Aorta (tissue), 5 donors: ENCODE measurements around the gene GABRG3. TPM values are rescaled to one million over a fixed set of nuclear protein-coding genes. Genes with fewer than 3 reads are reported as not detected.

Source experiments
- ATAC-seq: fragments of 200-7000 bp; cut with Tn5 transposase; one replicate; pipeline ENCODE4 v1.9.1; 2022; ENCODE audit warnings: moderate library complexity; ENCODE audit not compliant: low FRiP score
- DNase-seq, 2 donors: peaks; one replicate each; pipeline ENCODE4 v3.0.0-alpha.2; 2020
- H3K27ac ChIP-seq, 2 donors: one replicate each; pipeline ENCODE4 v1.5.1; 2013; ENCODE audit warnings: low read length in 2 of 2, mild to moderate bottlenecking in 2 of 2, moderate library complexity in 2 of 2, control low read depth in 1 of 2, inconsistent platforms in 1 of 2, low read depth in 1 of 2
- H3K27me3 ChIP-seq, 2 donors: one replicate each; pipeline ENCODE4 v1.6.1; 2013; ENCODE audit warnings: control low read depth in 1 of 2, low read length in 1 of 2, mild to moderate bottlenecking in 1 of 2, moderate library complexity in 1 of 2; ENCODE audit not compliant: insufficient read depth in 2 of 2, control insufficient read depth in 1 of 2
- H3K36me3 ChIP-seq, 2 donors: one replicate each; pipeline ENCODE4 v1.6.1; 2013; ENCODE audit warnings: control low read depth in 1 of 2, low read length in 1 of 2, mild to moderate bottlenecking in 1 of 2; ENCODE audit not compliant: insufficient read depth in 2 of 2, control insufficient read depth in 1 of 2
- H3K4me1 ChIP-seq, 2 donors: one replicate each; pipeline ENCODE4 v1.6.1; 2013; ENCODE audit warnings: low read length in 2 of 2, control low read depth in 1 of 2, mild to moderate bottlenecking in 1 of 2, moderate library complexity in 1 of 2; ENCODE audit not compliant: insufficient read depth in 2 of 2, control insufficient read depth in 1 of 2
- H3K4me3 ChIP-seq, 2 donors: one replicate each; pipeline ENCODE4 v1.5.1; 2013; ENCODE audit warnings: low read length in 2 of 2, control low read depth in 1 of 2, mild to moderate bottlenecking in 1 of 2
- H3K9me3 ChIP-seq: one replicate; pipeline ENCODE4 v1.6.1; 2013; ENCODE audit warnings: mild to moderate bottlenecking, low read length; ENCODE audit not compliant: control insufficient read depth
- WGBS, 2 donors: extraction: QIAGEN DNeasy Blood & Tissue Kit; methylation state at CpG; one replicate each; pipeline ENCODE4 v1.1.7; 2013; 5-methylcytosine and 5-hydroxymethylcytosine counted together
- intact Hi-C, 2 donors: fragments of 100-400 bp; cut with DNase I; formaldehyde crosslinking; loops; one replicate each; pipeline versions ENCODE4 v1.14.2 to v1.15.0; 2022
- polyA plus RNA-seq, 2 donors: library from polyadenylated mRNA; stranded (reverse); fragments of 200-250 nt; gene quantifications; one replicate each; pipeline ENCODE4 v1.2.3, GENCODE V29; 2013
- total RNA-seq, 2 donors: library from RNA; stranded (reverse); fragmentation: NEBNext Ultra II Directional; extraction: Animal tissue kit (Norgen Biotek cat#: 25700); gene quantifications; one replicate each; pipeline ENCODE4 v1.2.1, GENCODE V29; 2021
- donor health status: healthy with polysubstance abuse.
- donor health status: Bipolar disorder and iron deficiency.
- donor health status: DM: no; HTN: no; CAD: no.
- donor health status: DM: no; HTN: no; CAD: no.
- donor health status: DM: yes; HTN: yes; CAD: no.

Gene GABRG3
- total and polyA plus RNA-seq, 4 donors: not detected

- ATAC-seq: no peak
- Histone ChIP-seq H3K4me3 (no peak overlapping the region), H3K27ac (no peak overlapping the region), H3K36me3 (no peaks in the 10 kb centered on the region), H3K27me3 (no peaks in the 10 kb centered on the region), H3K9me3 (no peaks in the 10 kb centered on the region), H3K4me1 (no peaks in the 10 kb centered on the region)
- WGBS, 2 donors: 89 to 94% methylated on average over 4 of the region's 4 CpGs
- no peak for DNase-seq
- intact Hi-C loops: no loop called here
These were observed 163.5 kb downstream of the GABRG3 start for GRCh38 chr15:27134481-27134880.

GRCh38 chr15:27135151-27135550 lies 164.2 kb downstream of the GABRG3 start:
- Histone ChIP-seq H3K36me3 (no peaks in the 10 kb centered on the region), H3K4me3 (no peak overlapping the region), H3K4me1 (no peaks in the 10 kb centered on the region), H3K27ac (no peak overlapping the region), H3K27me3 (no peaks in the 10 kb centered on the region), H3K9me3 (no peaks in the 10 kb centered on the region)
- WGBS, 2 donors: 60 to 81% methylated on average over 1 of the region's 1 CpG
- ATAC-seq (no peak), DNase-seq (no peak)
- intact Hi-C loops: no loop called here

- Histone ChIP-seq H3K4me1 (no peaks in the 10 kb centered on the region), H3K36me3 (no peaks in the 10 kb centered on the region), H3K4me3 (no peak overlapping the region), H3K27ac (no peak overlapping the region), H3K9me3 (no peaks in the 10 kb centered on the region), H3K27me3 (no peaks in the 10 kb centered on the region)
- ATAC-seq: no peak
- 45 to 54% methylated on average over 5 of the region's 5 CpGs for WGBS, 2 donors
- no peak for DNase-seq
- intact Hi-C loops: no loop called here
These were observed 166.1 kb downstream of the GABRG3 start for GRCh38 chr15:27137127-27137526.

GRCh38 chr15:27165590-27165989 lies 194.6 kb downstream of the GABRG3 start:
- no peak for DNase-seq

GRCh38 chr15:27166917-27167316 lies 195.9 kb downstream of the GABRG3 start:
- no peak for DNase-seq
- WGBS, 2 donors: 36 to 42% methylated on average over 4 of the region's 4 CpGs
- H3K27me3 ChIP-seq: no peaks in the 10 kb centered on the region
- H3K27ac ChIP-seq: no peak overlapping the region
- H3K4me3 ChIP-seq: no peak overlapping the region
- H3K4me1 ChIP-seq: no peaks in the 10 kb centered on the region
- intact Hi-C loops: no loop called here
- ATAC-seq: no peak
- no peaks in the 10 kb centered on the region for H3K36me3 ChIP-seq
- H3K9me3 ChIP-seq: no peaks in the 10 kb centered on the region

More at GRCh38 chr15:27165590-27165989, 194.6 kb downstream of the GABRG3 start:
- H3K36me3 ChIP-seq: no peaks in the 10 kb centered on the region
- H3K27ac ChIP-seq: no peak overlapping the region
- H3K4me3 ChIP-seq: no peak overlapping the region
- H3K9me3 ChIP-seq: peaks cover 2% of the 10 kb centered on the region
- H3K27me3 ChIP-seq: no peaks in the 10 kb centered on the region
- intact Hi-C loops: no loop called here
- no peak for ATAC-seq
- WGBS, 2 donors: 86 to 94% methylated on average over 1 of the region's 1 CpG
- no peaks in the 10 kb centered on the region for H3K4me1 ChIP-seq

- Histone ChIP-seq H3K27me3 (no peaks in the 10 kb centered on the region), H3K4me1 (no peaks in the 10 kb centered on the region), H3K4me3 (no peak overlapping the region), H3K9me3 (no peaks in the 10 kb centered on the region), H3K36me3 (no peaks in the 10 kb centered on the region), H3K27ac (no peak overlapping the region)
- intact Hi-C loops: no loop called here
- 89 to 90% methylated on average over 10 of the region's 10 CpGs for WGBS, 2 donors
- ATAC-seq: no peak
- DNase-seq: no peak
These were observed 196.8 kb downstream of the GABRG3 start for GRCh38 chr15:27167738-27168137.

GRCh38 chr15:27170851-27171250 lies 199.9 kb downstream of the GABRG3 start:
- Histone ChIP-seq H3K27ac (no peak overlapping the region), H3K4me3 (no peak overlapping the region), H3K9me3 (no peaks in the 10 kb centered on the region), H3K4me1 (no peaks in the 10 kb centered on the region), H3K36me3 (no peaks in the 10 kb centered on the region), H3K27me3 (no peaks in the 10 kb centered on the region)
- no peak for ATAC-seq
- intact Hi-C loops: no loop called here
- 85% methylated on average over 4 of the region's 4 CpGs for WGBS, 2 donors
- DNase-seq: no peak

GRCh38 chr15:27172821-27173220 lies 201.8 kb downstream of the GABRG3 start:
- no peak for ATAC-seq
- no peak for DNase-seq
- no peaks in the 10 kb centered on the region for H3K36me3 ChIP-seq
- H3K9me3 ChIP-seq: peaks cover 5% of the 10 kb centered on the region
- WGBS, 2 donors: 47 to 55% methylated on average over 5 of the region's 5 CpGs
- no peak overlapping the region for H3K27ac ChIP-seq
- intact Hi-C loops: no loop called here
- no peak overlapping the region for H3K4me3 ChIP-seq
- H3K27me3 ChIP-seq: no peaks in the 10 kb centered on the region
- H3K4me1 ChIP-seq: no peaks in the 10 kb centered on the region

GRCh38 chr15:27175472-27176153 lies 204.6 kb downstream of the GABRG3 start:
- no peak for DNase-seq
- Histone ChIP-seq H3K4me3 (no peak overlapping the region), H3K9me3 (peaks cover 5% of the 10 kb centered on the region), H3K27ac (no peak overlapping the region), H3K27me3 (no peaks in the 10 kb centered on the region), H3K4me1 (no peaks in the 10 kb centered on the region), H3K36me3 (no peaks in the 10 kb centered on the region)
- intact Hi-C loops: no loop called here
- WGBS, 2 donors: 25 to 43% methylated on average over 2 of the region's 2 CpGs
- ATAC-seq: no peak
